HL-60 (cell line): ENCODE results near the gene SLC2A9.

Source experiments
- CTCF ChIP-seq: IDR thresholded peaks from one replicate; pipeline ENCODE4 v1.5.1; 2011; ENCODE audit warnings: low read length, control low read depth, inconsistent platforms; ENCODE audit not compliant: insufficient read depth
- POLR2AphosphoS5 ChIP-seq: IDR thresholded peaks from 2 replicates; pipeline ENCODE4 v1.6.1; 2012; ENCODE audit warnings: low read depth
- REST ChIP-seq: IDR thresholded peaks from 2 replicates; pipeline ENCODE4 v1.6.1; 2012; ENCODE audit warnings: low read depth; ENCODE audit not compliant: insufficient replicate concordance
- SPI1 ChIP-seq: IDR thresholded peaks from 2 replicates; pipeline ENCODE4 v1.6.1; 2012; ENCODE audit warnings: low read depth, mild to moderate bottlenecking, borderline replicate concordance

- no peak for TF ChIP-seq CTCF
- TF ChIP-seq POLR2AphosphoS5, result no peak
- TF ChIP-seq SPI1, result no peak
- TF ChIP-seq REST, result no peak
These were observed 120.0 kb downstream of the SLC2A9 start for GRCh38 chr4:9901257-9901656.
